GM13976 (cell line): ENCODE measurements around the gene MCAT.

Experiments used
- DNase-seq: peaks from one replicate; pipeline ENCODE4 v3.0.0; 2012; ENCODE audit warnings: low spot score
- in situ Hi-C: fragments of 300-500 bp; cut with MboI; formaldehyde crosslinking; loops from one replicate; pipeline ENCODE4 v1.12.0; 2022; ENCODE audit warnings: low sequenced_read_pairs, mixed read lengths, inconsistent platforms; ENCODE audit not compliant: unreplicated experiment
- TF ChIP-seq, protein P1 (sequence below): IDR thresholded peaks from 2 replicates; pipeline ENCODE4 v1.5.1; 2012; ENCODE audit warnings: borderline replicate concordance, mild to moderate bottlenecking; ENCODE audit not compliant: insufficient read depth; ENCODE audit errors: extremely low read depth, missing control alignments, control extremely low read depth

The MCAT gene

DNA sequence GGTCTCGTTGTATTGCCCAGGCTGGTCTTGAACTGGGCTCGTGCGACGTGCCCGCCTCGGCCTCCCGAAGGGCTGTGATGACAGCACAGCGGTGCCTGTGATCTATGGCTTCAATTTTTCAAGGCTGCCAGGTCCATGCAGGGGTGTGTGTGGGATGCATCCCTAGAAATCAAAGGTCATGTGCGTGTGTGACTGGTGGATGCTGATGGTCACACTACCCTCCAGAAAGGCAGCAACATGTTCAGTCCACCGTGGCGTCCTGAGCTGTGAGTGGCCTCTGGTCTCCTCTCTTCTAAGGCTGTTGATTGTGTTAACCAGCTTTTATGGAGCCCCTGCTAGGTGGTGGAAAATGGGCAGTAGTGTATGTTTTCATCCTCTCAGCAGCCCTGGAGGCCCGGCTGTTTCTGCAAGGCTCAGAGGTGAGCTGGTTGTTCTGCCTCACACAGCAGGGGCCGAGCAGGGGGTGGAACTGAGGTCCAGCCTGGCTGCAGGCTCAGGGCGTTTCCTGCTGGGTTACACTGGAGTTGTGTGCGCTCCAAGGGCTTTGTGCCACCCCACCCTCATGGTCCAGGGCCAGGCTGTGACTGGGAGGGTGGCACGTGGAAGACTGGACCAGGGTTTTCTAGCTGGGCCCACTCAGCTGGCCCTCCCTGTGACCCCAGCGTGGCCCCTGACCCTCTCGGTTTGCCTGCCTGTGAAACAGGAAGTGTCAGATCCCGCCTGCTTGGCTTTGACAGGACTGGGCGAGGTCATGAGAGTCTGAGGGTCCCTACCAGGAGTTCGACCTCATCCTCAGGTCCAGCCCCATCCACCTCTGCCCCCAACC, 25.0 kb downstream of the MCAT start:
- DNase-seq, result peak; percentile 51
- in situ Hi-C loops, result no loop called here
- TF ChIP-seq, protein P1, sequence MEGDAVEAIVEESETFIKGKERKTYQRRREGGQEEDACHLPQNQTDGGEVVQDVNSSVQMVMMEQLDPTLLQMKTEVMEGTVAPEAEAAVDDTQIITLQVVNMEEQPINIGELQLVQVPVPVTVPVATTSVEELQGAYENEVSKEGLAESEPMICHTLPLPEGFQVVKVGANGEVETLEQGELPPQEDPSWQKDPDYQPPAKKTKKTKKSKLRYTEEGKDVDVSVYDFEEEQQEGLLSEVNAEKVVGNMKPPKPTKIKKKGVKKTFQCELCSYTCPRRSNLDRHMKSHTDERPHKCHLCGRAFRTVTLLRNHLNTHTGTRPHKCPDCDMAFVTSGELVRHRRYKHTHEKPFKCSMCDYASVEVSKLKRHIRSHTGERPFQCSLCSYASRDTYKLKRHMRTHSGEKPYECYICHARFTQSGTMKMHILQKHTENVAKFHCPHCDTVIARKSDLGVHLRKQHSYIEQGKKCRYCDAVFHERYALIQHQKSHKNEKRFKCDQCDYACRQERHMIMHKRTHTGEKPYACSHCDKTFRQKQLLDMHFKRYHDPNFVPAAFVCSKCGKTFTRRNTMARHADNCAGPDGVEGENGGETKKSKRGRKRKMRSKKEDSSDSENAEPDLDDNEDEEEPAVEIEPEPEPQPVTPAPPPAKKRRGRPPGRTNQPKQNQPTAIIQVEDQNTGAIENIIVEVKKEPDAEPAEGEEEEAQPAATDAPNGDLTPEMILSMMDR, result no peak

DNA sequence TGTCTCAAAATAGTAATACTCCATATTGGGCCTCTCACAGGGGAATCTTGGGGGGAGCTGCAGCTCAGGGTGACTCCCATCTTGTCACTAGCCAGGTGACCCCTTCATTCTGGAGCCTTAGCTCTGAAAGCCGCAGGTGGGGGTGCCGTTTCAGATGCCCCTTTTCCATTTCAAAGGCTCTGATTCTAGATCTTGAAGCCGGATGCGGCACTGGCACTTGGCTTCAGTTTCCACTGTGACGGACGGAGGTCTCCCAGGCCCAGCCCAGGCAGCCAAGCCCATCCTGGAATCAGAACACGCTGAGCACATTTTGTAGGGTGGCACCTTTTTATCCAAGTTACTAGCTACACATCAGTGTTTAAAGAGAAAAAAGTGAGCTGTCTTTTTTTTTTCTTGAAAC, 26.3 kb downstream of the MCAT start:
- in situ Hi-C loops, result no loop called here
- DNase-seq, result no peak
- TF ChIP-seq, protein P1, result no peak

DNA sequence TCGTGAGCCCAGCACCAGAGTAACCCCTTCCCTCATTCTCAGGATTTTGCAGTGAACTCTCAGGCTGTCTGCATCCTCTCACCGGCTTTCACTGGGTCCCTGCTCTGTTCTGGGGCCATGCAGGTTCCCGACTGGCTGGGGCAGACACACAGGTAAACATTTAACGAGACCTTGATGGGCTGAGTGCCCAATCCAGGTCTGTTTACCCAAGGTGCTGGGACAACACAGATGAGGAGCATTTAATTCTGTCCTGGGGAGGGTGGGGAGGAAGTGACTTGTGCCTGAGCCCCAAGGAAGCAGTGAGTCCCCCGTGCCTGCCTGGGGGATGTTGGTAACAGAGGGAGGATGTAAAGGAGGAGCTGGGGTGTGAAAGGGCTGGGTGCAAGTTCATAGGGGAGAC, 28.2 kb downstream of the MCAT start:
- in situ Hi-C loops, result no loop called here
- TF ChIP-seq, protein P1, result no peak
- DNase-seq, result no peak

DNA sequence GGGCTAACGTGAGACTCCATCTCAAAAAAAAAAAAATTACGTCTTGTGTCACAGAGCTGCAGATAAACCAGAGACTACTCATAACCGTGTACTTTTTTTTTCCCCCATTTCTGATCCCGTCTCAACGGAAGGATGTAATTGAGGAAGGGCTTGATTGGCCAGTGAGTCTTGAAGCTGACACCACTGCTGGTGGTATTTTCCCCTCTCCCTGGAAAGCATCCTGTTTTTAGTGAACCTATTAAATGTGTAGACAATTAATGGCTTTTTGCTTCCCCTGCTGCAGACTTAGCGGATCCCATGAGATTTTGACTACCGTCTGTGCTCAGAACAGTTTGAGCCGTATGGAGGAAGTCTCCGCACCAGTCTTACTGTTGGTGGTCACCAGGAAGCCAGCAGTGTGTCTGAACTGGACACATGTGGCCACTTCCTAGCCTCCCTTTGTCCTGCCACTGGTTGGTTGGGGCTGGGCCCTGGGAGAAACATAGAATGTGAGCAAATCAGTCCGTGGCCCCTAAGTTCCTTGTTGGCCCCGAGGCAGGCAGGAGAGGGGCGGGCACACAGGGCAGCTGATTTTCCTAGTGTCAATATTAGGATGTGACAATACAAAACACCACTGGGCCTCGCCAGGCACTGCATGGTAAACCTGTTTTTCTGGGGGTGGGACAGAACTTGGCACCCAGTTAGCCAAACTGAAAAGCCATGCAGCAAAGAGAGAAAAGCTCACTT, 29.5 kb downstream of the MCAT start:
- TF ChIP-seq, protein P1, result no peak

DNA sequence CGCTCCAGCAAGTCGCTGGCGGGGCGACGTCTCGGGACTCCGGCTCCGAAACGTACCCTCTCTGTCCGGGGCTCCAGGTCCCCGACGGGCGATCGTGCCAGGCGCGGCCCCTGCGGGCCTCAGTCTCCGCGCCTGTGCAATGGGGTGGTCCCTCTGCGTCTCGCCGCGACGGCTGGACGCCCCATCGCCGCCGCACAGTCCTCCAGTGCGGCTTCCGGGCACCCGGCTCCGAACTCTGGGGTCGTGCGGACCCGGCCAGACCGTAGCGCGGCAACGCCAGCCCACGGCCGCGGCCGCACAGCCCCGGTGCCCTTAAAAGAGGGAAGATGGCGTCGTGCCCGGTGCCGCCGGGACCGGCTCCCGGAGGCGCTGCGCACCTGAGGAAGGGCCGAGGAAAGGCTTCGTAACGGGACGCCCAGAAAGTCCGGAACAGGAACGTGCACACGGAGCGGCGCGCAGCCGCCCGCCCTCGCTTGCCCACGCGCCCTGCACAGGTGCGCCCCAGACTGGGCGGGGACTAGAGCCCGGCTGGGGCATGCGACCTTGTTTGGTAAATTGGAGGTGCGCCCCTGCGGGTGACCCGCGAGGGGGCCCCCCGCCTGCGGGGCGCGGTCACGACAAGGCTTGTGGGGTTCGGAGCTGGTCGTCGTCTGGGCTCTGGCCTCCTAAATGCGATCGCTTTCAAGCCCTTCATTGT, 32.1 kb downstream of the MCAT start:
- TF ChIP-seq, protein P1, result no peak
- in situ Hi-C loops, result no loop called here
- peak; percentile 60 for DNase-seq

More for the DNA sequence above, 29.5 kb downstream of the MCAT start:
- no peak for DNase-seq
- in situ Hi-C loops, result no loop called here

DNA sequence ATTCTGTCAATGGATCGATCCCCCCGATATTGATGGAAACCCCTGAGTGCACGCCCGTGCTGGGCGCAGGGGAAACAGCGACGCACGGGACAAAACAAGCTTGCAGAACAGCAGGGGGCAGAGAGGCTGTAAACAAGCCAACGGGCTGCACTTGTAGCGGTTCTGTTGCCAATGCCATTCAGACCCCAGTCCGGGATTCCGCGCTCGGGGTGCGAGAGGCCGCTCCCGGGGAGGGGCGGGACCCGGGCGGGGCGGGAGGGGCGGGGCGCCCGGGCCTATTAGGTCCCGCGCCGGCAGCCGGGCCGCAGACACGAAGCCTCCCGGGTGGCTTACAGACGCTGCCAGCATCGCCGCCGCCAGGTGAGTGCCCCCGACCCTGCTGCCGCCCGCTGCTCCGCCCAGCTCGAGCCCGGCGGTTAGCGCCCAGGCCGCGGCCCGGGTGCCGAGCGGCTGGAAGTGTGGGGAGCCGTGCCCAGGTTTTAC, 32.7 kb downstream of the MCAT start, which contains the start of gene BIK:
TSS of gene BIK (plus strand) at position 307 of the 483 bp plus-strand sequence. CDS start 13,273 bp downstream, outside the sequence.
- DNase-seq, result peak; percentile 64
- TF ChIP-seq, protein P1, result peak; percentile 15
- in situ Hi-C loops, result no loop called here
